K562 (cell line): ENCODE measurements around the gene ATP10B. TPM values are rescaled to one million over a fixed set of nuclear protein-coding genes. Genes with fewer than 3 reads are reported as not detected.

ENCODE experiments used
- ATAC-seq: fragments of 200-7000 bp; cut with Tn5 transposase; 3 replicates; pipeline ENCODE4 v1.9.1; 2020; ENCODE audit warnings: moderate library complexity
- BruUV-seq: library from RNA; stranded (reverse); fragments of 400-500 nt; replicated peaks from 2 replicates; lab custom pipeline; 2021; lab: Mats Ljungman, UMichigan
- CTCF ChIA-PET: fragments of 300-600 bp; formaldehyde crosslinking; extraction: SDS; loops from one replicate; lab custom pipeline; 2021; ENCODE audit warnings: low intra/inter-chr PET ratio; lab: Yijun Ruan, JAX
- POLR2A ChIA-PET: fragments of 300-600, 350-650 bp; sonication (Branson Sonifier 250); formaldehyde crosslinking; extraction: SDS; loops from one replicate; lab custom pipeline; 2021; ENCODE audit warnings: antibody characterized with exemption, inconsistent platforms; lab: Yijun Ruan, JAX
- DNase-seq, 4 experiments: peaks; one replicate each; pipeline versions ENCODE4 v3.0.0 to v3.0.0-alpha.2; 2011 to 2018; ENCODE audit warnings: low spot score in 3 of 4, mixed read lengths in 3 of 4; ENCODE audit errors: extremely low read depth in 1 of 4
- FAIRE-seq: peaks from 2 replicates; lab custom pipeline; 2011; peaks lifted over from hg19 to GRCh38; lab: Jason Lieb, UNC
- H2AFZ ChIP-seq: 2 replicates; pipeline ENCODE4 v1.6.0; 2011; ENCODE audit warnings: low read depth, low read length, control low read depth, inconsistent platforms
- H3K27ac ChIP-seq: fragments of 200-600 bp; 3 replicates; pipeline ENCODE4 v1.8.0; 2011; ENCODE audit warnings: low read depth, mild to moderate bottlenecking, control low read depth, inconsistent platforms, low read length, moderate library complexity, mixed read lengths; ENCODE audit errors: extremely low read depth
- H3K27me3 ChIP-seq, 2 experiments: fragments of 300-600 bp in 1 of 2; 2 replicates in 1 of 2; 3 replicates in 1 of 2; pipeline versions ENCODE4 v1.6.0 to v1.8.0; 2011; ENCODE audit warnings: inconsistent platforms in 2 of 2, low read length in 2 of 2, mild to moderate bottlenecking in 1 of 2, mixed read lengths in 1 of 2, moderate library complexity in 1 of 2; ENCODE audit not compliant: control insufficient read depth in 2 of 2, insufficient read depth in 2 of 2
- H3K36me3 ChIP-seq: fragments of 300-600 bp; 3 replicates; pipeline ENCODE4 v1.8.0; 2011; ENCODE audit warnings: mild to moderate bottlenecking, low read length, inconsistent platforms; ENCODE audit not compliant: control insufficient read depth, insufficient read depth
- H3K4me1 ChIP-seq, 2 experiments: fragments of 200-600 bp in 1 of 2; replicated peaks in 1 of 2; 2 replicates in 1 of 2; 3 replicates in 1 of 2; pipeline versions ENCODE4 v1.5.1 to v1.8.0; 2011; ENCODE audit warnings: inconsistent platforms in 2 of 2, low read length in 2 of 2, mild to moderate bottlenecking in 1 of 2, mixed read lengths in 1 of 2, moderate library complexity in 1 of 2; ENCODE audit not compliant: control insufficient read depth in 2 of 2, insufficient read depth in 2 of 2
- H3K4me2 ChIP-seq: 2 replicates; pipeline ENCODE4 v1.6.1; 2011; ENCODE audit warnings: low read length, control low read depth, inconsistent platforms, mixed read lengths; ENCODE audit not compliant: insufficient read depth
- H3K4me3 ChIP-seq: fragments of 200-600 bp; sonication (generic), shearing (Covaris generic); 2 replicates; pipeline ENCODE4 v1.5.1; 2016; ENCODE audit warnings: control low read depth, inconsistent platforms
- H3K79me2 ChIP-seq: fragments of 200-600 bp; 3 replicates; pipeline ENCODE4 v1.8.0; 2011; ENCODE audit warnings: low read length, inconsistent platforms; ENCODE audit not compliant: control insufficient read depth, insufficient read depth
- H3K9ac ChIP-seq, 2 experiments: 2 replicates each; pipeline versions ENCODE4 v1.6.0 to v1.6.1; 2011; ENCODE audit warnings: low read depth in 2 of 2, low read length in 2 of 2, control low read depth in 1 of 2, inconsistent platforms in 1 of 2, mild to moderate bottlenecking in 1 of 2, mixed read lengths in 1 of 2; ENCODE audit not compliant: insufficient read depth in 1 of 2
- H3K9me1 ChIP-seq: one replicate; pipeline ENCODE4 v1.6.0; 2011; ENCODE audit warnings: inconsistent platforms, mild to moderate bottlenecking, low read length, moderate library complexity; ENCODE audit not compliant: control insufficient read depth, insufficient read depth
- H3K9me3 ChIP-seq: replicated peaks from 2 replicates; pipeline ENCODE4 v1.5.1; 2011; ENCODE audit warnings: low read depth, low read length, inconsistent platforms; ENCODE audit not compliant: control insufficient read depth, insufficient read depth
- H4K20me1 ChIP-seq: replicated peaks from 2 replicates; pipeline ENCODE4 v1.6.1; 2011; ENCODE audit warnings: low read length, inconsistent platforms, mixed read lengths; ENCODE audit not compliant: control insufficient read depth, insufficient read depth
- HSF4 ChIP-seq: fragments of 250-450 bp; sonication (Bioruptor Pico); IDR thresholded peaks from 2 replicates; pipeline ENCODE4 v2.1.2; 2022; ENCODE audit warnings: mild to moderate bottlenecking, moderate library complexity, borderline replicate concordance
- POU5F1 ChIP-seq: fragments of 150-350 bp; IDR thresholded peaks from 2 replicates; pipeline ENCODE4 v1.6.1; 2014; ENCODE audit warnings: borderline replicate concordance, low read length, low read depth, mild to moderate bottlenecking; ENCODE audit not compliant: partially characterized antibody
- RBM15 ChIP-seq: fragments of 200-400 bp; formaldehyde crosslinking; IDR thresholded peaks from 2 replicates; pipeline ENCODE4 v1.6.1; 2018; ENCODE audit warnings: mild to moderate bottlenecking, low read length, moderate library complexity; ENCODE audit not compliant: insufficient read depth
- ZNF584 ChIP-seq: fragments of 200-800 bp; sonication (Bioruptor generic); IDR thresholded peaks from 2 replicates; pipeline ENCODE4 v1.6.1; 2016; ENCODE audit warnings: low read depth, mild to moderate bottlenecking, missing genetic modification characterization, missing compliant biosample characterization
- ZNF76 ChIP-seq: fragments of 250-450 bp; sonication (Bioruptor Pico); IDR thresholded peaks from 2 replicates; pipeline ENCODE4 v1.4.0; 2020; ENCODE audit warnings: mild to moderate bottlenecking, moderate library complexity, borderline replicate concordance
- WGBS: fragments of 100-300 bp; shearing (Covaris generic); methylation state at CpG from one replicate; pipeline ENCODE4 v1.1.6; 2016; ENCODE audit warnings: low coverage, mixed read lengths; ENCODE audit not compliant: insufficient coverage; ENCODE audit errors: missing lambda C conversion rate; 5-methylcytosine and 5-hydroxymethylcytosine counted together
- in situ Hi-C: fragments of 300-500 bp; cut with MboI; formaldehyde crosslinking; loops from 4 replicates; pipeline ENCODE4 v1.15.0; 2018; ENCODE audit warnings: inconsistent platforms, mixed read lengths
- intact Hi-C: fragments of 100-400 bp; cut with micrococcal nuclease; formaldehyde crosslinking; loops from 2 replicates; pipeline ENCODE4 v1.14.2; 2022
- polyA plus RNA-seq, 8 experiments: library from polyadenylated mRNA; depleted of rRNA in 4 of 8; stranded (reverse) in 5 of 8; unstranded in 3 of 8; fragments of >200 nt; fragmentation: Nextera tagmentation in 2 of 8; fragmentation: Illumina TruSeq in 1 of 8; extraction: Ambion mirVana in 2 of 8; extraction: Trizol in 1 of 8; gene quantifications; 2 replicates each; pipeline versions ENCODE4 v1.2.1 to v1.2.3, GENCODE V29; 2011 to 2014; ENCODE audit warnings: inconsistent platforms in 1 of 8, missing spikeins in 1 of 8
- total RNA-seq, 7 experiments: library from RNA; depleted of rRNA in 6 of 7; stranded (reverse); fragments of >200 nt in 6 of 7; fragmentation: Illumina TruSeq in 2 of 7; extraction: Trizol in 2 of 7; gene quantifications; 2 replicates each; pipeline versions ENCODE4 v1.2.1 to v1.2.3, GENCODE V29; 2011 to 2021; ENCODE audit warnings: low replicate concordance in 1 of 7
- TF ChIP-seq, protein P1 (sequence below): fragments of 200-800 bp; sonication (Bioruptor generic); IDR thresholded peaks from 2 replicates; pipeline ENCODE4 v1.6.1; 2017; ENCODE audit warnings: missing genetic modification characterization, missing compliant biosample characterization
- TF ChIP-seq, protein P2 (sequence below), 2 experiments: fragments of 450-650 bp in 1 of 2; sonication (generic) in 1 of 2; formaldehyde crosslinking in 1 of 2; IDR thresholded peaks in 1 of 2; conservative IDR thresholded peaks in 1 of 2; 2 replicates each; pipeline versions ENCODE4 v1.6.1 to v1.8.1; 2016 to 2023; ENCODE audit warnings: mild to moderate bottlenecking in 2 of 2, moderate library complexity in 2 of 2, inconsistent platforms in 1 of 2, missing genetic modification reagents in 1 of 2

The ATP10B gene
- total and polyA plus RNA-seq, 9 of the 15 experiments (the other 6 are each of a cell fraction or from before 2014, with no cell fraction given): 0.04 TPM; not detected in 8

DNA sequence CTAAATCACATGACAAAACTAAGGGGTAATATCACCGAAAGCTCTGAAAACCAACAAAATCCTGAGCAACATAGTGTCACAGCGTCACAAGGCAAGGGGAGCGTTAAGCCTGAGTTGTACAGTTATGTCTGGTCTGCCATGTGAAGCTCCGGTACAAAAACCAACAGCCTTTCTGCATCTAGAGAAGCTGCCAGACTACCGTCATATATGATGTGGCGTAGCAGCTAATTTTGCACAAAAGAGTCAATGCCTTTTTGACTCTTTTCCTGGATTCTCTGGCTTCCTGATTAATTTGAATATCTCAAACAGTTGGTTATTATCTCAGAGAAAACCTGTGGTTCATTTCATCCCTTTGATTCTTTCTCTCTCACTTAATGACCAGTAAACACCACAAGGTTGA, 16.0 kb upstream of the ATP10B start (continued):
- no peak for TF ChIP-seq HSF4 (CRISPR knock-in tag)
- no peak for TF ChIP-seq RBM15
- TF ChIP-seq, protein P1, sequence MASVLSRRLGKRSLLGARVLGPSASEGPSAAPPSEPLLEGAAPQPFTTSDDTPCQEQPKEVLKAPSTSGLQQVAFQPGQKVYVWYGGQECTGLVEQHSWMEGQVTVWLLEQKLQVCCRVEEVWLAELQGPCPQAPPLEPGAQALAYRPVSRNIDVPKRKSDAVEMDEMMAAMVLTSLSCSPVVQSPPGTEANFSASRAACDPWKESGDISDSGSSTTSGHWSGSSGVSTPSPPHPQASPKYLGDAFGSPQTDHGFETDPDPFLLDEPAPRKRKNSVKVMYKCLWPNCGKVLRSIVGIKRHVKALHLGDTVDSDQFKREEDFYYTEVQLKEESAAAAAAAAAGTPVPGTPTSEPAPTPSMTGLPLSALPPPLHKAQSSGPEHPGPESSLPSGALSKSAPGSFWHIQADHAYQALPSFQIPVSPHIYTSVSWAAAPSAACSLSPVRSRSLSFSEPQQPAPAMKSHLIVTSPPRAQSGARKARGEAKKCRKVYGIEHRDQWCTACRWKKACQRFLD (CRISPR knock-in tag): no peak
- no peak for TF ChIP-seq POU5F1
- TF ChIP-seq ZNF76 (CRISPR knock-in tag): no peak
- TF ChIP-seq, all 486 proteins: peak for 0

DNA sequence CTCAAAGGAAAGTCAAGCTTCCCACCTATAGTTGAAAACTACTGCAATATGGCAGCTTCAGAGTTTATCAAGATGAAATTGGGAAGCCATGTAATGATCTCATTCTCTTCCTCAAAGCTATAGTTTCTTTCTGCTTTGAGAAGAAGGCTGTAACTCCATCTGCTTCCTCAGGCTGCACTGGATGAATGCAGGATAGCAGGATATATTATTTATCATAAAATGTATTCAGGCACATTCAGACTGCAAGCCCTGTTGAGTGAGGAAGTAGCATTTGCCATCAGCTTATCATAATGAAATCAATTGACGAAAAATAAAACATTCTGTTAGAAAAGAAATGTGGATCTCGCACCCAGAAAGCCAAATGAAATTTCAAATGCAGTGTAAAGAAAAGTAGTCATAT, 560 bp downstream of the ATP10B start:
- POLR2A ChIA-PET: no interaction called here
- ATAC-seq: no peak
- no peaks in the 10 kb centered on the region for H3K9me1 ChIP-seq
- no peak overlapping the region for H2AFZ ChIP-seq
- in situ Hi-C loops (no loop called here), intact Hi-C loops (no loop called here)
- H3K9me3 ChIP-seq: no peaks in the 10 kb centered on the region
- H3K4me1 ChIP-seq: no peaks in the 10 kb centered on the region
- H3K9ac ChIP-seq: no peak overlapping the region
- DNase-seq: no peak
- H3K4me3 ChIP-seq: no peak overlapping the region
- H3K27me3 ChIP-seq: no peaks in the 10 kb centered on the region
- no peak for TF ChIP-seq ZNF584 (CRISPR knock-in tag)
- TF ChIP-seq, protein P2, sequence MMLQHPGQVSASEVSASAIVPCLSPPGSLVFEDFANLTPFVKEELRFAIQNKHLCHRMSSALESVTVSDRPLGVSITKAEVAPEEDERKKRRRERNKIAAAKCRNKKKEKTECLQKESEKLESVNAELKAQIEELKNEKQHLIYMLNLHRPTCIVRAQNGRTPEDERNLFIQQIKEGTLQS (IDR thresholded peaks at IDR 0.05): no peak
- TF ChIP-seq, protein P2 (CRISPR knock-in tag; conservative IDR thresholded peaks at IDR 0.05): no peak
- H3K4me2 ChIP-seq: no peak overlapping the region
- H4K20me1 ChIP-seq: no peaks in the 10 kb centered on the region
- CTCF ChIA-PET: no interaction called here
- no peak overlapping the region for H3K27ac ChIP-seq
- no peaks in the 10 kb centered on the region for H3K36me3 ChIP-seq
- H3K79me2 ChIP-seq: no peaks in the 10 kb centered on the region
- 0% methylated on average over 2 of the region's 2 CpGs for WGBS
- no TSS peak for BruUV-seq
- no peak for FAIRE-seq
